Endodermal cell (in vitro differentiated cells): ENCODE measurements around the gene DYNLT1. TPM values are rescaled to one million over a fixed set of nuclear protein-coding genes. Genes with fewer than 3 reads are reported as not detected.

ENCODE experiments used
- DNase-seq: peaks from one replicate; pipeline ENCODE4 v3.0.0-alpha.2; 2017
- H3K27ac ChIP-seq: 2 replicates; pipeline ENCODE4 v1.5.1; 2013; ENCODE audit warnings: mild to moderate bottlenecking, low read depth, low read length, moderate library complexity
- H3K27me3 ChIP-seq: 2 replicates; pipeline ENCODE4 v1.6.1; 2013; ENCODE audit warnings: mild to moderate bottlenecking, low read length, moderate library complexity; ENCODE audit not compliant: insufficient read depth, control insufficient read depth, poor library complexity, severe bottlenecking
- H3K36me3 ChIP-seq: 2 replicates; pipeline ENCODE4 v1.7.0; 2013; ENCODE audit warnings: mild to moderate bottlenecking, low read length, moderate library complexity; ENCODE audit not compliant: control insufficient read depth, insufficient read depth
- H3K4me1 ChIP-seq: one replicate; pipeline ENCODE4 v1.7.0; 2013; ENCODE audit warnings: low read length; ENCODE audit not compliant: control insufficient read depth, insufficient read depth
- H3K4me3 ChIP-seq: 2 replicates; pipeline ENCODE4 v1.5.1; 2013; ENCODE audit warnings: mild to moderate bottlenecking, low read length, moderate library complexity
- H3K9ac ChIP-seq: 2 replicates; pipeline ENCODE4 v1.6.1; 2013; ENCODE audit warnings: mild to moderate bottlenecking, low read length, moderate library complexity; ENCODE audit not compliant: poor library complexity, severe bottlenecking; ENCODE audit errors: extremely low read depth
- H3K9me3 ChIP-seq: 2 replicates; pipeline ENCODE4 v1.6.1; 2013; ENCODE audit warnings: mild to moderate bottlenecking, low read length, moderate library complexity; ENCODE audit not compliant: control insufficient read depth
- H3K27ac Mint-ChIP-seq: 2 replicates; pipeline ENCODE4 v1.8.0; 2020; ENCODE audit warnings: mixed read lengths
- H3K27me3 Mint-ChIP-seq: 2 replicates; pipeline ENCODE4 v1.8.0; 2021; ENCODE audit warnings: mild to moderate bottlenecking, mixed read lengths; ENCODE audit not compliant: insufficient read depth
- H3K36me3 Mint-ChIP-seq: 2 replicates; pipeline ENCODE4 v1.8.0; 2020; ENCODE audit warnings: low read depth, mixed read lengths
- H3K4me1 Mint-ChIP-seq: 2 replicates; pipeline ENCODE4 v1.8.0; 2020; ENCODE audit warnings: mixed read lengths
- H3K4me3 Mint-ChIP-seq: 2 replicates; pipeline ENCODE4 v1.8.0; 2020; ENCODE audit warnings: mild to moderate bottlenecking, moderate library complexity, mixed read lengths
- H3K9me3 Mint-ChIP-seq: 2 replicates; pipeline ENCODE4 v1.8.0; 2020; ENCODE audit warnings: mild to moderate bottlenecking, mixed read lengths
- WGBS, 2 experiments: methylation state at CpG; one replicate each; pipeline versions ENCODE4 v1.1.5 to v1.1.7; 2013; ENCODE audit warnings: missing lambda C conversion rate in 2 of 2, mixed read lengths in 1 of 2; ENCODE audit not compliant: insufficient coverage in 1 of 2, insufficient read length in 1 of 2; 5-methylcytosine and 5-hydroxymethylcytosine counted together
- total RNA-seq, 2 donors: library from RNA; stranded (reverse); fragmentation: NEBNext Ultra II Directional in 1 of 2; extraction: Animal tissue kit (Norgen Biotek cat#: 25700) in 1 of 2; gene quantifications; 2 replicates in 1 of 2; 3 replicates in 1 of 2; pipeline ENCODE4 v1.2.1, GENCODE V29; 2021
- TF ChIP-seq, protein P1 (sequence below): fragments of 200-600 bp; sonication (generic); conservative IDR thresholded peaks from 2 replicates; pipeline ENCODE4 v1.5.0; 2021; ENCODE audit warnings: antibody characterized with exemption, mild to moderate bottlenecking

The DYNLT1 gene
- total RNA-seq, 2 donors from 2014 or later = 112 to 148 TPM

DNA sequence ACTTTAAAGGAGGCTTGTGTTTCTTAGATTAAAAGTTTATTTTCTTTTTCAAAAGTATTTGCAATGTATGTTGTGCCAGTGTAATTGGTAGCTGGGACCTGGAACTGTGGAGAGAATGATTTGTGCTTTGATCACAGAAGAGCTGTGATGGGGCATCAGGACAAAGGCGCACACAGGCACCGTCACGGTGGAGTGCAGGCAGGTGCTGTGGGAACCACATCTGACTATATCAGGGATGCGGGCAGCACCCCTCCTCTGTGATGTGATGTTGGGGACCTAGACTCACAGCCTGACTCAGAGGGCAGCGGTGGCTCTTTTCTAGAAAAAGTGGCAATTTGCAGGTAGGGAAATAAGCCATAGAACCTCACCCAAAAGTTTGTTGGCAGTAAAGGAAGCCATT, 39.8 kb upstream of the DYNLT1 start:
- Histone ChIP-seq H3K9me3 (no peaks in the 10 kb centered on the region), H3K27ac (no peak overlapping the region), H3K9ac (no peak overlapping the region), H3K4me1 (peaks cover 6% of the 10 kb centered on the region), H3K36me3 (no peaks in the 10 kb centered on the region), H3K4me3 (no peak overlapping the region), H3K27me3 (peaks cover 26% of the 10 kb centered on the region)
- no peak overlapping the region for H3K27ac Mint-ChIP-seq
- H3K4me3 Mint-ChIP-seq = no peak overlapping the region
- TF ChIP-seq, protein P1, sequence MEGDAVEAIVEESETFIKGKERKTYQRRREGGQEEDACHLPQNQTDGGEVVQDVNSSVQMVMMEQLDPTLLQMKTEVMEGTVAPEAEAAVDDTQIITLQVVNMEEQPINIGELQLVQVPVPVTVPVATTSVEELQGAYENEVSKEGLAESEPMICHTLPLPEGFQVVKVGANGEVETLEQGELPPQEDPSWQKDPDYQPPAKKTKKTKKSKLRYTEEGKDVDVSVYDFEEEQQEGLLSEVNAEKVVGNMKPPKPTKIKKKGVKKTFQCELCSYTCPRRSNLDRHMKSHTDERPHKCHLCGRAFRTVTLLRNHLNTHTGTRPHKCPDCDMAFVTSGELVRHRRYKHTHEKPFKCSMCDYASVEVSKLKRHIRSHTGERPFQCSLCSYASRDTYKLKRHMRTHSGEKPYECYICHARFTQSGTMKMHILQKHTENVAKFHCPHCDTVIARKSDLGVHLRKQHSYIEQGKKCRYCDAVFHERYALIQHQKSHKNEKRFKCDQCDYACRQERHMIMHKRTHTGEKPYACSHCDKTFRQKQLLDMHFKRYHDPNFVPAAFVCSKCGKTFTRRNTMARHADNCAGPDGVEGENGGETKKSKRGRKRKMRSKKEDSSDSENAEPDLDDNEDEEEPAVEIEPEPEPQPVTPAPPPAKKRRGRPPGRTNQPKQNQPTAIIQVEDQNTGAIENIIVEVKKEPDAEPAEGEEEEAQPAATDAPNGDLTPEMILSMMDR = no peak
- peaks cover 11% of the 10 kb centered on the region for H3K27me3 Mint-ChIP-seq
- 86 to 94% methylated on average over 1 to 5 of the region's 5 CpGs for WGBS, 2 experiments
- H3K36me3 Mint-ChIP-seq = no peaks in the 10 kb centered on the region
- H3K9me3 Mint-ChIP-seq = no peaks in the 10 kb centered on the region
- peaks cover 11% of the 10 kb centered on the region for H3K4me1 Mint-ChIP-seq
- no peak for DNase-seq

DNA sequence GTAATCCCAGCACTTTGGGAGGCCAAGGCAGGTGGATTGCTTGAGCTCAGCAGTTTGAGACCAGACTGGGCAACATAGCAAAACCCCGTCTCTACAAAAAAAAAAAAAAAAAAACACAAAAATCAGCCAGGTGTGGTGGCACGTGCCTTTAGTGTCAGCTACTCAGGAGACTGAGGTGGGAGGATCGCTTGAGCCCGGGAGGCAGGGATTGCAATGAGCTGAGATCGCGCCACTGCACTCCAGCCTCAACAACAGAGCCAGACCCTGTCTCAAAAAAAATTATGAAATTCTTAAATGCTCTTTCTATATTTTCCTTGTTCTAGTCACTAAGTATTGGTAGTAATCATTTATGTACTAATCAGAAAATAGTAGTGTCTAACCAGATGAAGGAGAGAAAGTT, 35.9 kb upstream of the DYNLT1 start:
- TF ChIP-seq, protein P1 = no peak
- Histone ChIP-seq H3K27ac (no peak overlapping the region), H3K4me3 (no peak overlapping the region), H3K9me3 (no peaks in the 10 kb centered on the region), H3K36me3 (no peaks in the 10 kb centered on the region), H3K4me1 (no peaks in the 10 kb centered on the region), H3K27me3 (peaks cover 11% of the 10 kb centered on the region), H3K9ac (no peak overlapping the region)
- H3K27me3 Mint-ChIP-seq = no peaks in the 10 kb centered on the region
- DNase-seq = no peak
- H3K9me3 Mint-ChIP-seq = peaks cover 1% of the 10 kb centered on the region
- no peaks in the 10 kb centered on the region for H3K4me1 Mint-ChIP-seq
- WGBS, 2 experiments = 95% methylated on average over 6 of the region's 6 CpGs; no CpG with 5 or more reads in 1 of the 2 experiments
- no peak overlapping the region for H3K27ac Mint-ChIP-seq
- H3K4me3 Mint-ChIP-seq = no peak overlapping the region
- no peaks in the 10 kb centered on the region for H3K36me3 Mint-ChIP-seq

DNA sequence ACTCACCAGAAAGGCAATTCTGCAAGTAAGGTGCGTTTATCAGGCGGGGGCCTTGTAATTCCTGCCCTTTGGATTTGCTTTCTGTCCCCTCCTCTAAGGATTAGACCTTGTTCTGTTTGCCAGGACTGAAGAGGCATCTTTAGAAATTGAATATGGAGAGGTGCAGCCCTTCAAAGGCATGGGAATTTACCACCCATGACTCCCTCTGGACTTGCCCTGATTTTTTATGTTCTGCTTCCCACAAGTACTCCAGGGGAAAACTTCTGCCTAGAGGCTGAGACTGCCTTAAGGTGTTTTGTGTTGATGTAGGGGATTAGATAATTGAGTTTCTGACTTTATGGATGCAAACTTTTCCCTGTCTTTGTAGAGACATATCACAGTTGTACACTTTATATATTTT, 35.5 kb upstream of the DYNLT1 start:
- no peaks in the 10 kb centered on the region for H3K36me3 ChIP-seq
- H3K27ac Mint-ChIP-seq = no peak overlapping the region

More for the DNA sequence above, 35.5 kb upstream of the DYNLT1 start:
- H3K9me3 ChIP-seq = no peaks in the 10 kb centered on the region
- peaks cover 1% of the 10 kb centered on the region for H3K9me3 Mint-ChIP-seq
- H3K9ac ChIP-seq = no peak overlapping the region
- no peak overlapping the region for H3K4me3 Mint-ChIP-seq
- no peaks in the 10 kb centered on the region for H3K4me1 ChIP-seq
- WGBS, 2 experiments = 97 to 100% methylated on average over 2 of the region's 2 CpGs
- H3K4me1 Mint-ChIP-seq = peaks cover 3% of the 10 kb centered on the region
- no peaks in the 10 kb centered on the region for H3K36me3 Mint-ChIP-seq
- no peak overlapping the region for H3K4me3 ChIP-seq
- no peak for DNase-seq
- H3K27me3 ChIP-seq = peaks cover 10% of the 10 kb centered on the region
- no peaks in the 10 kb centered on the region for H3K27me3 Mint-ChIP-seq
- no peak overlapping the region for H3K27ac ChIP-seq
- TF ChIP-seq, protein P1 = no peak
